GM19463 (cell line): Measurements from ENCODE around the gene NINJ1.

Experiments
- ATAC-seq: cut with Tn5 transposase; IDR thresholded peaks from one replicate; pipeline ENCODE4 v1.9.1; 2021; ENCODE audit warnings: mild to moderate bottlenecking, moderate library complexity; ENCODE audit not compliant: unreplicated experiment

The NINJ1 gene

GRCh38 chr9:93133681-93134014, 403 bp downstream of the NINJ1 start:
- ATAC-seq, result peak; percentile 40

- no peak for ATAC-seq
Observed at GRCh38 chr9:93132946-93133680, 938 bp downstream of the NINJ1 start.

- no peak for ATAC-seq
Observed at GRCh38 chr9:93132287-93132927, 1.6 kb downstream of the NINJ1 start.

DNA sequence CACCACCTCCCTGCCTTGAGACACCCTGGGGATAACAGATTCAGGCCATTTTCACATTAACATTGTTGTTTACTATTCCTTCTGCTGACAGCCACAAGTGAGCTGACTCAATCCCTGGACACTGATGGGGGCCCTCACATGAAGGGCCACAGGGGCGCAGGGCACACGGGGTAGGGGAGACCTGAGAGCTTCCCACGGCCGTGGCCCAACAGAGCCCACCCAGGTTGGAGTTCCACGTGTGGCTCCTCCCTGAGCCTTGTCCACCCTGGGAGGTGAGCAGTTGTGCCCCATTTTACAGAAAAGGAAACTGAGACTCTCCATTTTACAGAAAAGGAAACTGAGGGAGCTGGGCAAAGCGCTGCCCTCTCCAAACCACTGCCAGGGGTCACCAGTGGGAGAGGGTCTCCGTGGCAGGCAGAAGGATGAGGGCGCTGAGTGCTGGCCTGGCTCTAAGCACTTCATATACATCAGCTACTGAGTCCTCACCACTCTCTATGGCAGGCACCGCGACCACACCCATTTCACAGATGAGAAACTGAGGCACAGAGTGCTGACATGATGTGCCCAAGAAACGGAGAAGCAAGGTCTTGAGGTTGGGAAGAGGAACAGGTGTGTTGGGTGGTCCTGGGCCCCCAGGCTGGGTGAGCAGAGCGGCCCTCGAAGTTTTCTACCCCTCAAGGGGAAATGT, 2.3 kb downstream of the NINJ1 start:
- ATAC-seq, result no peak

GRCh38 chr9:93130861-93131481, 3.1 kb downstream of the NINJ1 start:
- ATAC-seq, result no peak

DNA sequence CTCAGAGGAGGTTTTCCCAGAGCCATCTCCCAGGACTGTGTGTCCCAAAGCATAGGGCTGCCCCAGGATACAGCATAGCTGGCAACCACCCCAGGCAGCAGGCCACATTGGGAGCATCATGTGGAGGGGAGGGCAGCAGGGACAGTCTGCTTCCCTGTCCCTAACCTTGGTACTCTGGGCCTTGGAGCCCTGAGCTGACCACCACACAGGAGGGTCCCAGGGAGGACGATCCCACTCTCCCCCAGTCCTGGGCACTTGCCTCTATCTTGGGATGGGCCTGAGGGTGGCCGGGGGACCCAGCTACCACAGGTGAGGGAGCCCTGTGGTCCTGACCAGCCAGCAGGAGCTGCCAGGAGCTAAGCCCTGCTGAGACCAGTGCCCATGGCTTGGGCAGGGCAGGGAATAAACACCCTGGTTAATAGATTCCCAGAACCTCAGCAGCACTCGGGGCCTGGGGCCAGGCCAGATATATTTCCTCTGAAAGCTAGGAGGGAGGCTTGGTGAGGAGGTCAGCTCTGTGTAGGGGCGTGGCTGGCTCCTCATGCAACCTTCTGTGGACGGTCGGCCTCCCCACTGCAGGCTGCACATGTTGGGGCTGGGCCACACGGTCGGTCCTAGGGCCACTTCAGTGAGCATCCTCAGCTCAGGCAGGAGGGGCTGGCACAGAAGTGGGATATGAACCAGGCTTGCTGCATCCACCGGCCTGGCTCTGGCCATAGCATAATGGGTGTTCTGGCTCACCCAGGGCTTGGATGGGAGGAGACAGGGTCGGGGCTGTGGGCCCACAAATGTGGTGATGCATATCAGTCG, 4.2 kb downstream of the NINJ1 start:
- no peak for ATAC-seq

- ATAC-seq, result no peak
Observed at GRCh38 chr9:93129286-93129685, 4.8 kb downstream of the NINJ1 start.

DNA sequence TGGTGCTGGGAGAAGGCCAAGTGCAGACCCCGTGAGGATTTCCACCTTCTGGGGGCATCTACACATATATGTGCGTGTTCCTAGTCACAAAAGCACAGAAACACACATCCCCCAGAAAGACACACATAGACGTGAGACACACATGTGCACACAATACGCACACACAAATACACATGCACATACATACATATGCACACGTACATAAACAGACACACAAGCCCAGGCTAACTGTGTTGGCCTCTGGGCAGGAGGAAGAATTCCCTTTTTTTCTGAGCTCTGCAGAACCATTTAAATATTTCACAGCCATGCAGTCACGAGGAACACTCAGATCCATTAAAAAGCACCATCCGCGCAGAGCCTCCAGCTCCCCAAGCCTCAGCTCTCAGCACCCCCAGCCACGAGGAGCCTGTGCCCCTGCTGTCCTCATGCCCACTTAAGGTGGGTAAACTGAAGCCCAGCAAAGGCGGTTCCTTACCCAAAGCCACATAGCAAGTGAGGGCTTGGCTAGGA, 5.3 kb downstream of the NINJ1 start:
- no peak for ATAC-seq

- no peak for ATAC-seq
Observed at GRCh38 chr9:93128011-93128714, 5.9 kb downstream of the NINJ1 start.

DNA sequence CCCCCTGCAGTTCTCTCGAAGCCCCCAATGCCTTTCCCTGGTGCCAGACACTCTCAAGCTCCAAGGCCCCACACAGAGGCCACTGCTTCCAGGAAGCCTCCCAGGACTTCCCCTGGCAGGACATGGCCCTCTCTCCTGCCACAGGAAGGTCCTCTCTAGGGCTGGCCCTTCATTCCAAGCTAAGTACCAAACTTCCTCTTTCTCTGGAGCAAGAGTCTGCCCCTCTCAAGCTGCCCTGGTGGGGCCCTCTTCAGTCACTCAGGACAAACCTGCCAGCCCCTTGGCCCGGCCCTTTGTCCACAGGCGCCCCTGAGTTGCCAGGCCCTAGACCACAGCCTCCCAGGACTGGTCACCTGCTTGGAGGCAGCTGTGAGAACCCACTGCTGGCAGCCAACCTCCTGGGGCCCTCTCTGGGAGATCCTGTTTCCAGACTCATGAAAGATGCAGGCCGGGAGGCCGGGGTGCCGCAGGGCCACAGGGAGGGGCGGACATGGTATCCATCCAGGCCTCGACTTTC, 6.6 kb downstream of the NINJ1 start:
- no peak for ATAC-seq

- no peak for ATAC-seq
Observed at GRCh38 chr9:93126825-93127368, 7.2 kb downstream of the NINJ1 start.

- ATAC-seq, result no peak
Observed at GRCh38 chr9:93126151-93126781, 7.8 kb downstream of the NINJ1 start.

- no peak for ATAC-seq
Observed at GRCh38 chr9:93125331-93125894, 8.6 kb downstream of the NINJ1 start.

DNA sequence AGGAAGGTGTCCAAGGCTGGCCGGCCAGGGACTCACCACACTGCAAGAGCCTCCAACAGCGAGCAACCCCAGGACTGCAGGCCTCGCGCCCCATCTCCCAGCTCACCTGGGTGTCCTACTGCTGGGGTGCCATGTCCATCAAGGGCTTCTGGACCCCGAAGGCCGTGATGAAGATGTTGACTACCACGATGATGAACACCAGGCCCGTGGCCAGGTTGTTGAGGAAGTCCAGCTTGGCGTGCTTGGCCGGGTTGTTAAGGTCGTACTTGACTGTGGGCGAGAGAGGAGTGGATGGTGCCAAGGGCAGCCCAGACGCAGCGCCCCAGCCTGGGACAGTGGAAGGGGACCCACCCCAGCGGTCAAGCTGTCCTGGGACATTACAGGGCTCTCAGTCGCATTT, 9.3 kb downstream of the NINJ1 start:
- ATAC-seq, result no peak

- no peak for ATAC-seq
Observed at GRCh38 chr9:93123561-93124283, 10.3 kb downstream of the NINJ1 start.

DNA sequence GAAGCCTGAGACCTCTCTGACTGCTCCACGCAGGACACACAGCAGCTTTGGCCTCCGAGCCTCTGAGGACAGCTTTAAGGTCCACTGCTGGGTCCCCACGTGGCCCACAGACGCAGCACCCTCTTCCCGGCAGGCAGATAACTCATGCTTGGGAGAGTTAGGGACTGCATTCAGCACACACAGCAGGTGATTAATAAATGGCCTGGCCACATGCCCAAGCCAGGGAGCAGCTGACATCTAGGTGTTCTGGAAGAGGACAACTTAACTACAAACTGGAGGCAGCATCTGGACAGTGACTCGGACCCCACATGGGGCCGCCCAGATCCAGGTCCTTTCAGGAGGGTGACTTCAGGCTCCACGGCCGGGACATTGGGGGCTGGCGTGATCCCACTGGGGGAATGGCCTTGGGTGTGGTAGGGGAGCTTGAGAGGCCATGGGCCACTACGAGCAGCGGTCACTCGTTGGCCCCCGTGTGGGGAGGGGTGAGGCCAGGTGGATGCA, 11.3 kb downstream of the NINJ1 start:
- ATAC-seq, result no peak

DNA sequence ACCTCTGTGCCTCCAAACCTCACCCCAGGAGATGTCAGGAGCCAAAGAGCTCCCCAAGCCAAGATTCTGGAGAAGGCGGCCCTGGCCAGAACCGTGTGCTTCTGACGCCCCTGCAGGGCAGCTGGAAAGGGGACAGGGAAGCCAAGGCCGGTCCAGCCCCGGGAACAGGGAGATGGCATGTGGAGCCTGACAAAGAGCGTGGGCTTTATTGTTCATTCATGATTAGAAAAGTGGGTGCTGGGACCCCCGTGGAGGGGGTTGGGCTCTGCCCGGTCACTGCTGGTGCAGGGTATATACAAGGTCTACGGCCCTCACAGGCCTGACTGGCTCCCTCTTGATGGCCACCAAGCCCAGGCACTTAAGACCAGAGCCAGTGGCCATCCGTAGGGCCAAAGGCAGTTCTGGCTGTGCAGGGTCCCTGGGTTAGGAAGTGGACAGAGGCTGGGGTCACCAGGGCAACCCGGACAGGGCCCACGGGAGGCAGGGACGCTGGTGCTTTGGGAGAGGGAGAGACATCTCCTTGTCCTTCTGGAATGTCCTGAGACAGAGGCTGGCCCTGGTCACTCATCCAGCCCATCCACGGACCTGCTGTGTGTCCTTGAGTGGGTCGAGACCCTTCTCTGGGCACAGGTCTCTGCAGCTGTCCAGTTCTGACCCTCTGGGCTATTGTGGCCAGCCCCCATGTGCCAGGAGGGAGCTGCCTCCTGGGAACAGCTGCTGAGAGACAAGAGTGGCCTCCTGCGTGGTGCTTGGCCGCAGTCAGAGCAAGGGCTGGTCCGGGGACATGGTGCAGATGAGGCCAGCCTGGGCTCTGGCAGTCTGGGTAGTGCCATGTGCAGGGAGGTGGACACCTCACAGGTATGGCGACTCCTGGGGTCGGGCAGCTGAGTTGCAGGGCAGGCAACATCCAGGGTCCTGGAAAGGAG, 12.5 kb downstream of the NINJ1 start:
- no peak for ATAC-seq
